MM.1S (cell line): ENCODE measurements around the gene HOXC6.

Experiments
- DNase-seq: peaks from one replicate; pipeline ENCODE4 v3.0.0-alpha.2; 2015
- H2AFZ ChIP-seq: fragments of 300-600 bp; sonication (generic); 2 replicates; pipeline ENCODE4 v1.6.0; 2016; ENCODE audit warnings: antibody characterized with exemption, low read length
- H3F3A ChIP-seq: fragments of 300-600 bp; sonication (generic); 2 replicates; pipeline ENCODE4 v1.6.1; 2016; ENCODE audit warnings: mild to moderate bottlenecking, antibody characterized with exemption, low read length, moderate library complexity, mixed read lengths; ENCODE audit not compliant: insufficient read depth
- H3K27ac ChIP-seq: fragments of 300-600 bp; sonication (generic); 2 replicates; pipeline ENCODE4 v1.5.1; 2016; ENCODE audit warnings: mild to moderate bottlenecking, low read length
- H3K27me3 ChIP-seq: fragments of 300-600 bp; sonication (generic); replicated peaks from 2 replicates; pipeline ENCODE4 v1.6.0; 2016; ENCODE audit warnings: low read length; ENCODE audit not compliant: insufficient read depth
- H3K36me3 ChIP-seq: fragments of 300-600 bp; sonication (generic); replicated peaks from 2 replicates; pipeline ENCODE4 v1.6.1; 2016; ENCODE audit warnings: mild to moderate bottlenecking, low read length, mixed read lengths; ENCODE audit not compliant: insufficient read depth
- H3K4me1 ChIP-seq: fragments of 300-600 bp; sonication (generic); 2 replicates; pipeline ENCODE4 v1.6.1; 2016; ENCODE audit warnings: low read length, mixed read lengths
- H3K4me2 ChIP-seq: fragments of 300-600 bp; sonication (generic); 2 replicates; pipeline ENCODE4 v1.6.0; 2016; ENCODE audit warnings: low read depth, low read length
- H3K4me3 ChIP-seq: fragments of 300-600 bp; sonication (generic); 2 replicates; pipeline ENCODE4 v1.5.1; 2016; ENCODE audit warnings: low read length, mixed read lengths
- H3K79me2 ChIP-seq: fragments of 300-600 bp; sonication (generic); 2 replicates; pipeline ENCODE4 v1.6.1; 2016; ENCODE audit warnings: mixed run types, low read length, mixed read lengths
- H3K9ac ChIP-seq: fragments of 300-600 bp; sonication (generic); 2 replicates; pipeline ENCODE4 v1.6.1; 2016; ENCODE audit warnings: low read length, mixed read lengths
- H3K9me2 ChIP-seq: fragments of 300-600 bp; sonication (generic); replicated peaks from 2 replicates; pipeline ENCODE4 v1.6.1; 2016; ENCODE audit warnings: mild to moderate bottlenecking, low read length, mixed read lengths; ENCODE audit not compliant: insufficient read depth
- H3K9me3 ChIP-seq: fragments of 300-600 bp; sonication (generic); replicated peaks from 2 replicates; pipeline ENCODE4 v1.6.1; 2016; ENCODE audit warnings: mild to moderate bottlenecking, low read length, mixed read lengths; ENCODE audit not compliant: insufficient read depth
- H4K20me1 ChIP-seq: fragments of 300-600 bp; sonication (generic); 2 replicates; pipeline ENCODE4 v1.6.1; 2016; ENCODE audit warnings: mild to moderate bottlenecking, low read length, moderate library complexity, mixed read lengths; ENCODE audit not compliant: insufficient read depth
- CTCF ChIP-seq: fragments of 300-600 bp; sonication (generic); IDR thresholded peaks from 2 replicates; pipeline ENCODE4 v1.5.1; 2016; ENCODE audit warnings: antibody characterized with exemption, low read length, mixed read lengths
- EZH2 ChIP-seq: fragments of 300-600 bp; sonication (generic); optimal IDR thresholded peaks from 2 replicates; pipeline ENCODE3; 2017; ENCODE audit warnings: low read depth, mild to moderate bottlenecking, antibody characterized with exemption, low read length, mixed read lengths
- EZH2phosphoT487 ChIP-seq: fragments of 300-600 bp; sonication (generic); IDR thresholded peaks from 2 replicates; pipeline ENCODE4 v1.6.1; 2018; ENCODE audit warnings: antibody characterized with exemption, low read length

HOXC6 gene

GRCh38 chr12:54032627-54033100 is 4.4 kb downstream of the HOXC6 start, which contains the start of gene HOXC5:
TSS of gene HOXC5 (plus strand) at chr12:54033050. CDS start at chr12:54033123, 73 bp downstream.
- Histone ChIP-seq H3K27me3 (peaks cover 96% of the 10 kb centered on the region), H3K9me3 (no peaks in the 10 kb centered on the region), H3K27ac (no peak within 1 kb of the TSS), H2AFZ (no peak within 1 kb of the TSS), H4K20me1 (no peaks in the 10 kb centered on the region), H3K9me2 (no peaks in the 10 kb centered on the region), H3K9ac (no peak within 1 kb of the TSS), H3K36me3 (no peaks in the 10 kb centered on the region), H3K4me1 (no peaks in the 10 kb centered on the region), H3K79me2 (no peaks in the 10 kb centered on the region), H3F3A (no peaks in the 10 kb centered on the region), H3K4me2 (peak within 1 kb of the TSS; percentile 33; the same call in 1 of the 2 replicates), H3K4me3 (no peak within 1 kb of the TSS)
- peak; percentile 53 for DNase-seq
- TF ChIP-seq EZH2phosphoT487: no peak
- peak; percentile 93 for TF ChIP-seq CTCF

GRCh38 chr12:54033106-54033979 is 5.1 kb downstream of the HOXC6 start:
- Histone ChIP-seq H3K9ac (no peak overlapping the region), H3K4me3 (no peak overlapping the region), H4K20me1 (no peaks in the 10 kb centered on the region), H3K4me1 (no peaks in the 10 kb centered on the region), H3K79me2 (no peaks in the 10 kb centered on the region), H3K4me2 (peak overlapping the region; percentile 33; the same call in 1 of the 2 replicates), H3K9me2 (no peaks in the 10 kb centered on the region), H3K27me3 (peaks cover 96% of the 10 kb centered on the region), H3K36me3 (no peaks in the 10 kb centered on the region), H3K27ac (no peak overlapping the region), H3K9me3 (no peaks in the 10 kb centered on the region), H2AFZ (no peak overlapping the region), H3F3A (no peaks in the 10 kb centered on the region)
- no peak for DNase-seq
- TF ChIP-seq CTCF (no peak), EZH2 (peak; percentile 30), EZH2phosphoT487 (no peak; the same call in 1 of the 2 replicates)

- Histone ChIP-seq H3K4me3 (no peak overlapping the region), H3K27me3 (peaks cover 97% of the 10 kb centered on the region), H3K9ac (no peak overlapping the region), H3K4me1 (no peaks in the 10 kb centered on the region), H3K36me3 (no peaks in the 10 kb centered on the region), H3K4me2 (peak overlapping the region; percentile 33; the same call in 1 of the 2 replicates), H3F3A (no peaks in the 10 kb centered on the region), H4K20me1 (no peaks in the 10 kb centered on the region), H3K27ac (no peak overlapping the region), H3K79me2 (no peaks in the 10 kb centered on the region), H3K9me3 (no peaks in the 10 kb centered on the region), H2AFZ (no peak overlapping the region), H3K9me2 (no peaks in the 10 kb centered on the region)
- no peak for TF ChIP-seq CTCF
- TF ChIP-seq EZH2phosphoT487: no peak
- TF ChIP-seq EZH2: peak; percentile 43
- DNase-seq: no peak
These were observed 5.9 kb downstream of the HOXC6 start for GRCh38 chr12:54033980-54034784.
